ENCODE data around the gene SBK2. TPM values are rescaled to one million over a fixed set of nuclear protein-coding genes. Genes with fewer than 3 reads are reported as not detected.
"Not testable (repeated sequence)": the region's sequence is repeated elsewhere in the genome, so short reads cannot be mapped to it uniquely, and the experiment has no call there.

SBK2 gene, protein sequence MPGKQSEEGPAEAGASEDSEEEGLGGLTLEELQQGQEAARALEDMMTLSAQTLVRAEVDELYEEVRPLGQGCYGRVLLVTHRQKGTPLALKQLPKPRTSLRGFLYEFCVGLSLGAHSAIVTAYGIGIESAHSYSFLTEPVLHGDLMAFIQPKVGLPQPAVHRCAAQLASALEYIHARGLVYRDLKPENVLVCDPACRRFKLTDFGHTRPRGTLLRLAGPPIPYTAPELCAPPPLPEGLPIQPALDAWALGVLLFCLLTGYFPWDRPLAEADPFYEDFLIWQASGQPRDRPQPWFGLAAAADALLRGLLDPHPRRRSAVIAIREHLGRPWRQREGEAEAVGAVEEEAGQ
- total RNA-seq: not detected

DNA sequence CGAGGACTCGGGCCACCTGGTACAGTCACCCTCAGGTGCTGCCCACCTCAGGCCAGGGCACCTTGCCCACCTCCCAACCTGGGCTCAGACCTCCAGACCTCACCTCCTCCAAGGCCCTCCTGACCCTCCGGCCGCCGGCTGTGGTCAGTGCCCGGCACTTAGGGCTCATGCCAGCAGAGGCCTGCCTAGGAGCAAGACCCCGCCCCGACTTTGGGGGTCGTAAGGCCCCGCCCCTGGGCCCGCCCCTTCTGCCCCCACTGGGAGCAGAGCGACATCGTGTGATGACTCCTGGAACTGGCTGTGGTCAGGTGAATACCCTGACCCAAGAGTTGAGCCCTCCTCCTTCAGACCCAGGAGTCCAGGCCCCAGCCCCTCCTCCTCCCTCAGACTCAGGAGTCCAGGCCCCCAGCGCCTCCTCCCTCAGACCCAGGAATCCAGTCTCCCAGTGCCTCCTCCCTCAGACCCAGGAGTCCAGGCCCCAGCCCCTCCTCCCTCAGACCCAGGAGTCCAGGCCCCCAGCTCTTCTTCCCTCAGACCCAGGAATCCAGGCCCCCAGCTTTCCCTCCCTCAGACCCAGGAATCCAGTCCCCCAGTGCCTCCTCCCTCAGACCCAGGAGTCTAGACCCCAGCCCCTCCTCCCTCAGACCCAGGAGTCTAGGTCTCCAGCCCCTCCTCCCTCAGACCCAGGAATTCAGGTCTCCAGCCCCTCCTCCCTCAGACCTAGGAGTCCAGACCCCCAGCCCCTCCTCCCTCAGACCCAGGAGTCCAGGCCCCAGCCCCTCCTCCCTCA is at the start of gene SBK2:
TSS of gene SBK2 (minus strand) at position 183 of the 790 bp plus-strand sequence. CDS start 839 bp downstream, outside the sequence.
- 29 to 43% methylated on average over 6 to 9 of the region's 14 CpGs for WGBS, 2 donors

DNA sequence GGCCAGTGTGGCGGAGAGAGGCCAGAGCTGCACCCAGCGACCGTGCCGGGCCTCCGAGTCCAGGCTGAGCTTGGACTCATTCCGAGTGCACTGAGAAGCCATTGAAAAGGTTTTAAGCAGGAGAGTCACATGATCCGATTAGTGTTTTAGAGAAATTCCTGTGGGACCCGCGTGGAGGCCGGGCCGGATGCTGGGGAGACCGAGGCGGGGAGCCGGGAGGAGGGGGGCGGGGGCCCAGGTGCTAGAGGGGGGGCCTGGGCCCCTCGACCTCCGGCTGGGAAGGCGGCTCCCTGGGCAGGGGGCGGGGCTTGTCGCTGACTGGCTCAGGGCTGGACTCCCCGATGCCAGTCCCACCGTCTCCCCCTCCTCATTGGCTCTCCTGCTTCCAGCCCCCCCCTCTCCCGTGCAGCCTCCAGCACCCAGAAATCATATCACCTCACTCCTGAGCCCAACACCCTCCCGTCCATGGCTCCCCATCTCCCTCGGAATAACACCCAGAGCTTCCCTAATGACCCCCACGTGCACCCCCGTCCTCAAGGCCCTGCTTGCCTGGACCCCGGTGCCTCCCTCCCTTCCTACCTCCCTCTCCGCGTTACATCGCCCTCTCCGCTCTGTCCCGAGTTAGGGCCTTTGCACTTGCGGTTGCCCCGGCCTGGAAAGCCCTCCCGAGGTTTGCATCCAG is 48.9 kb upstream of the SBK2 start:
- TF ChIP-seq POLR2A (IDR thresholded peaks at IDR 0.05): peak in 1 of 2 donors; percentile 20
- TF ChIP-seq, protein P1, sequence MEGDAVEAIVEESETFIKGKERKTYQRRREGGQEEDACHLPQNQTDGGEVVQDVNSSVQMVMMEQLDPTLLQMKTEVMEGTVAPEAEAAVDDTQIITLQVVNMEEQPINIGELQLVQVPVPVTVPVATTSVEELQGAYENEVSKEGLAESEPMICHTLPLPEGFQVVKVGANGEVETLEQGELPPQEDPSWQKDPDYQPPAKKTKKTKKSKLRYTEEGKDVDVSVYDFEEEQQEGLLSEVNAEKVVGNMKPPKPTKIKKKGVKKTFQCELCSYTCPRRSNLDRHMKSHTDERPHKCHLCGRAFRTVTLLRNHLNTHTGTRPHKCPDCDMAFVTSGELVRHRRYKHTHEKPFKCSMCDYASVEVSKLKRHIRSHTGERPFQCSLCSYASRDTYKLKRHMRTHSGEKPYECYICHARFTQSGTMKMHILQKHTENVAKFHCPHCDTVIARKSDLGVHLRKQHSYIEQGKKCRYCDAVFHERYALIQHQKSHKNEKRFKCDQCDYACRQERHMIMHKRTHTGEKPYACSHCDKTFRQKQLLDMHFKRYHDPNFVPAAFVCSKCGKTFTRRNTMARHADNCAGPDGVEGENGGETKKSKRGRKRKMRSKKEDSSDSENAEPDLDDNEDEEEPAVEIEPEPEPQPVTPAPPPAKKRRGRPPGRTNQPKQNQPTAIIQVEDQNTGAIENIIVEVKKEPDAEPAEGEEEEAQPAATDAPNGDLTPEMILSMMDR (IDR thresholded peaks at IDR 0.05): no peak
- Histone ChIP-seq H3K36me3 (no peaks in the 10 kb centered on the region), H3K27ac (peak overlapping the region; percentile 61 to 74 (median 69)), H3K4me3 (replicated peaks in 1 of 3) (peak overlapping the region in 1 of 3 donors; percentile 27), H3K9me3 (no peaks in the 10 kb centered on the region), H3K4me1 (peaks cover 15 to 31% of the 10 kb centered on the region in 2 donors), H3K27me3 (no peaks in the 10 kb centered on the region)
- peak; percentile 95 for DNase-seq
- 3 to 4% methylated on average over 23 to 24 of the region's 36 CpGs for WGBS, 2 donors
- intact Hi-C loops (cut with DNase I): no loop called here

More for the DNA sequence above, at the start of gene SBK2:
- no peak for TF ChIP-seq POLR2A (IDR thresholded peaks at IDR 0.05)
- TF ChIP-seq, protein P1 (IDR thresholded peaks at IDR 0.05): no peak
- H3K9me3 ChIP-seq: no peaks in the 10 kb centered on the region
- no peak for DNase-seq
- intact Hi-C loops (cut with DNase I): no loop called here
- no peaks in the 10 kb centered on the region for H3K36me3 ChIP-seq
- H3K27me3 ChIP-seq: no peaks in the 10 kb centered on the region
- H3K4me1 ChIP-seq: no peaks in the 10 kb centered on the region
- H3K4me3 ChIP-seq (replicated peaks in 1 of 3): no peak within 1 kb of the TSS
- no peak within 1 kb of the TSS for H3K27ac ChIP-seq

- DNase-seq: no peak
- WGBS, 2 donors: 72 to 73% methylated on average over 10 to 11 of the region's 11 CpGs
- H3K27ac ChIP-seq: peak overlapping the region in 2 of 3 donors; percentile 61 to 74
- no peaks in the 10 kb centered on the region for H3K36me3 ChIP-seq
- peaks cover 15 to 32% of the 10 kb centered on the region in 2 donors for H3K4me1 ChIP-seq
- H3K9me3 ChIP-seq: no peaks in the 10 kb centered on the region
- no peak overlapping the region for H3K4me3 ChIP-seq (replicated peaks in 1 of 3)
- TF ChIP-seq, protein P1 (IDR thresholded peaks at IDR 0.05): no peak
- no peak for TF ChIP-seq POLR2A (IDR thresholded peaks at IDR 0.05)
- H3K27me3 ChIP-seq: no peaks in the 10 kb centered on the region
- intact Hi-C loops (cut with DNase I): no loop called here
Observed at GRCh38 chr19:55584871-55585270, 47.9 kb upstream of the SBK2 start.

DNA sequence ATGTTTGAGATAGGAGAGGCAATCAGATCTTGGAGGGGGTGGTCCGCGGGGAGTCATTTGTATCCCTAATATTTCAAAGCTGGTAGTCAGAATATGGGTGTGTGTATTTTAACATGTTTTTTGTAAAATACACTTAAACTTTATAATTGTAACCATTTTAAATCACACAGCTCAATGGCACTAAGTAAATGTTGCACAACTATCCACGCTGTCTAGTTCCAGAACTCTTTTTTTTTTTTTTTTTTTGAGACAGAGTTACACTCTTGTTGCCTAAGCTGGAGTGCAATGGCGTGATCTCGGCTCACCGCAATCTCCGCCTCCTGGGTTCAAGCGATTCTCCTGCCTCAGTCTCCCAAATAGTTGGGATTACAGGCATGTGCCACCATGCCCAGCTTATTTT is 47.0 kb upstream of the SBK2 start:
- DNase-seq; H3K27me3 ChIP-seq; H3K9me3 ChIP-seq; H3K36me3 ChIP-seq; H3K27ac ChIP-seq; H3K4me3 ChIP-seq (replicated peaks in 1 of 3); intact Hi-C loops (cut with DNase I): not testable (repeated sequence)
- peaks cover 15 to 37% of the 10 kb centered on the region in 2 donors for H3K4me1 ChIP-seq
- 71 to 76% methylated on average over 8 of the region's 8 CpGs for WGBS, 2 donors

- Histone ChIP-seq H3K36me3 (peaks cover 7 to 16% of the 10 kb centered on the region in 2 donors), H3K4me1 (peaks cover 15 to 31% of the 10 kb centered on the region in 2 donors), H3K27ac (peak overlapping the region; percentile 92 to 96 (median 95))
- DNase-seq; H3K27me3 ChIP-seq; H3K9me3 ChIP-seq; intact Hi-C loops (cut with DNase I); H3K4me3 ChIP-seq (replicated peaks in 1 of 3): not testable (repeated sequence)
- WGBS, 2 donors: 76 to 79% methylated on average over 4 of the region's 4 CpGs
Observed at GRCh38 chr19:55582284-55582683, 45.4 kb upstream of the SBK2 start.
